ENCODE results near the gene TMEM203.

DNA sequence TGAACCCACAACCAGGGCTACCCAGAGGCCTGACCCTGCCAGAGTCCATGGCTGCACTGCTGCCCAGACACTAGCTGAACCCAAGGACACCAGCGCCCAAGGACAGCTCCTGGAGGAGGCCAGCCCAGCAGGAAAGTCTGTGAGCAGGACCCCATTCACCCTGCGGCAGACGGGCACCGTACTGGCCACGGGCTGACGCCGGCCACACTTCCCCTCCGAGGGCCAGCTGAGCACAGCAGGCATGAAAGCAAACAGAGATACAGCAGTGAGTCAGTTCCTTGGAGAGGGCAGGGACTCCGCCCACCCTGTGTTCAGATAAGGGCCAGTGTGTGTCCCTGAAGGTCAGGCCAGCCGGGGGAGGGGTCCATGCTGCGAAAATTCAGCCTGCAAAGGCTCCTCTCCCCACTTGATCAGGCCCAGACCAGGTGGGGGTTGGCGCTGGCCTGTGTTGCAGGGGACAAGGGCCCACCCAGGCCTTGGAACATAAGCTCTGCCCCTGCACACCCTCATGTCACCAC lies 13.4 kb upstream of the TMEM203 start:
- TF ChIP-seq POLR2A (IDR thresholded peaks at IDR 0.05) = no peak
- TF ChIP-seq, protein P1, sequence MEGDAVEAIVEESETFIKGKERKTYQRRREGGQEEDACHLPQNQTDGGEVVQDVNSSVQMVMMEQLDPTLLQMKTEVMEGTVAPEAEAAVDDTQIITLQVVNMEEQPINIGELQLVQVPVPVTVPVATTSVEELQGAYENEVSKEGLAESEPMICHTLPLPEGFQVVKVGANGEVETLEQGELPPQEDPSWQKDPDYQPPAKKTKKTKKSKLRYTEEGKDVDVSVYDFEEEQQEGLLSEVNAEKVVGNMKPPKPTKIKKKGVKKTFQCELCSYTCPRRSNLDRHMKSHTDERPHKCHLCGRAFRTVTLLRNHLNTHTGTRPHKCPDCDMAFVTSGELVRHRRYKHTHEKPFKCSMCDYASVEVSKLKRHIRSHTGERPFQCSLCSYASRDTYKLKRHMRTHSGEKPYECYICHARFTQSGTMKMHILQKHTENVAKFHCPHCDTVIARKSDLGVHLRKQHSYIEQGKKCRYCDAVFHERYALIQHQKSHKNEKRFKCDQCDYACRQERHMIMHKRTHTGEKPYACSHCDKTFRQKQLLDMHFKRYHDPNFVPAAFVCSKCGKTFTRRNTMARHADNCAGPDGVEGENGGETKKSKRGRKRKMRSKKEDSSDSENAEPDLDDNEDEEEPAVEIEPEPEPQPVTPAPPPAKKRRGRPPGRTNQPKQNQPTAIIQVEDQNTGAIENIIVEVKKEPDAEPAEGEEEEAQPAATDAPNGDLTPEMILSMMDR (IDR thresholded peaks at IDR 0.05) = no peak

Measured in lower leg skin (tissue), 3 donors.